ENCODE measurements around the gene POGZ.

DNA sequence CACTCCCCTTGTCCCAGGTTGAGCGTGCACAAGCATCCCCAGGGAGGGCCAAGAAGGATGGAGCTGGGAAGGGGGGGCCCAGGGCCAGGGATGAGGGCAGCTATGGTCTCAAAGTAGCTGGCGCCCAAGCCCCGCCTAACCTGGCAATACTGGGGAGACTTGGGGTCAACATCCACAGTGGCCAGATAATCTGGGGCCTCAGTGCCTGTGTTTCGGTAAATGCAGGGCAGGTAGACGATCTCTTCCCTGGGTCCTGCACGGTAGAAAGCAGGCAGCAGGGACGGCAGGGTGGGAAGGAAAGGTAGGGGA lies 90.0 kb downstream of the POGZ start:
- TF ChIP-seq, protein P1, sequence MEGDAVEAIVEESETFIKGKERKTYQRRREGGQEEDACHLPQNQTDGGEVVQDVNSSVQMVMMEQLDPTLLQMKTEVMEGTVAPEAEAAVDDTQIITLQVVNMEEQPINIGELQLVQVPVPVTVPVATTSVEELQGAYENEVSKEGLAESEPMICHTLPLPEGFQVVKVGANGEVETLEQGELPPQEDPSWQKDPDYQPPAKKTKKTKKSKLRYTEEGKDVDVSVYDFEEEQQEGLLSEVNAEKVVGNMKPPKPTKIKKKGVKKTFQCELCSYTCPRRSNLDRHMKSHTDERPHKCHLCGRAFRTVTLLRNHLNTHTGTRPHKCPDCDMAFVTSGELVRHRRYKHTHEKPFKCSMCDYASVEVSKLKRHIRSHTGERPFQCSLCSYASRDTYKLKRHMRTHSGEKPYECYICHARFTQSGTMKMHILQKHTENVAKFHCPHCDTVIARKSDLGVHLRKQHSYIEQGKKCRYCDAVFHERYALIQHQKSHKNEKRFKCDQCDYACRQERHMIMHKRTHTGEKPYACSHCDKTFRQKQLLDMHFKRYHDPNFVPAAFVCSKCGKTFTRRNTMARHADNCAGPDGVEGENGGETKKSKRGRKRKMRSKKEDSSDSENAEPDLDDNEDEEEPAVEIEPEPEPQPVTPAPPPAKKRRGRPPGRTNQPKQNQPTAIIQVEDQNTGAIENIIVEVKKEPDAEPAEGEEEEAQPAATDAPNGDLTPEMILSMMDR (IDR thresholded peaks at IDR 0.05), result no peak
- TF ChIP-seq POLR2AphosphoS5 (IDR thresholded peaks at IDR 0.05) (no peak), POLR2A (IDR thresholded peaks at IDR 0.05) (no peak)

Measured in prostate gland (tissue), 2 donors.